Kasumi-1 (cell line): ENCODE measurements around the gene NT5C.

Experiments
- DNase-seq, 2 experiments: peaks; one replicate each; lab custom pipeline; 2025; lab: John Stamatoyannopoulos, UW

NT5C gene

GRCh38 chr17:75115555-75115954 is 16.0 kb downstream of the NT5C start:
- no peak for DNase-seq

GRCh38 chr17:75114552-75115314 is 16.8 kb downstream of the NT5C start:
- no peak for DNase-seq

GRCh38 chr17:75113798-75114551 is 17.6 kb downstream of the NT5C start:
- peak; percentile 98 to 99 for DNase-seq

GRCh38 chr17:75111777-75112335 is 19.7 kb downstream of the NT5C start:
- DNase-seq = peak; percentile 31 to 39

- DNase-seq = peak in 1 of 2 experiments; percentile 35
Observed at GRCh38 chr17:75110234-75110937, 21.2 kb downstream of the NT5C start.

- DNase-seq = peak; percentile 87 to 91
Observed at GRCh38 chr17:75109407-75110233, 21.9 kb downstream of the NT5C start, which contains the start of gene ARMC7. Gene ARMC7 (plus strand): TSS chr17:75109969. CDS start chr17:75110289, 320 bp downstream.

GRCh38 chr17:75109046-75109406 is 22.5 kb downstream of the NT5C start:
- no peak for DNase-seq

- DNase-seq = no peak
Observed at GRCh38 chr17:75108193-75108592, 23.3 kb downstream of the NT5C start.

- peak; percentile 24 to 39 for DNase-seq
Observed at GRCh38 chr17:75105126-75106080, 26.1 kb downstream of the NT5C start.

GRCh38 chr17:75103601-75104554 is 27.7 kb downstream of the NT5C start:
- DNase-seq = no peak

- peak; percentile 50 to 81 for DNase-seq
Observed at GRCh38 chr17:75102385-75102821, 29.1 kb downstream of the NT5C start.

- DNase-seq = no peak
Observed at GRCh38 chr17:75099881-75100595, 31.5 kb downstream of the NT5C start.

GRCh38 chr17:75098861-75099260 is 32.7 kb downstream of the NT5C start:
- DNase-seq = no peak

- no peak for DNase-seq
Observed at GRCh38 chr17:75097865-75098264, 33.7 kb downstream of the NT5C start.

- peak; percentile 75 to 77 for DNase-seq
Observed at GRCh38 chr17:75096082-75096625, 35.4 kb downstream of the NT5C start.

GRCh38 chr17:75094871-75095399 is 36.6 kb downstream of the NT5C start:
- DNase-seq = no peak

- no peak for DNase-seq
Observed at GRCh38 chr17:75093548-75094158, 37.9 kb downstream of the NT5C start.
